B cell (primary cell): ENCODE results near the gene INSIG1. TPM values are rescaled to one million over a fixed set of nuclear protein-coding genes. Genes with fewer than 3 reads are reported as not detected.

Experiments
- ATAC-seq: fragments of 200-7000 bp; cut with Tn5 transposase; one replicate; pipeline ENCODE4 v1.10.0; 2021; ENCODE audit warnings: low read depth, mild to moderate bottlenecking, moderate number of reproducible peaks, moderate library complexity
- CTCF ChIA-PET: fragments of 350-600 bp; sonication (Branson Sonifier 250); formaldehyde crosslinking; loops from one replicate; lab custom pipeline; 2021; ENCODE audit warnings: antibody characterized with exemption, inconsistent platforms; lab: Charles Lee
- POLR2A ChIA-PET: fragments of 350-600 bp; sonication (Branson Sonifier 250); formaldehyde crosslinking; loops from one replicate; lab custom pipeline; 2021; ENCODE audit warnings: antibody characterized with exemption; lab: Charles Lee
- DNase-seq: peaks from one replicate; pipeline ENCODE4 v3.0.0; 2013
- H2AFZ ChIP-seq: 2 replicates; pipeline ENCODE4 v1.6.1; 2012; ENCODE audit warnings: mild to moderate bottlenecking, low read depth, low read length; ENCODE audit not compliant: insufficient read depth, poor library complexity, severe bottlenecking
- H3K27ac ChIP-seq, 2 donors: 1 replicate in 1 of 2; 2 replicates in 1 of 2; pipeline ENCODE4 v1.5.1; 2012 to 2013; ENCODE audit warnings: low read length in 2 of 2, mild to moderate bottlenecking in 2 of 2, moderate library complexity in 1 of 2
- H3K27me3 ChIP-seq, 4 experiments: fragments of 200-600 bp in 1 of 4; sonication (generic) in 1 of 4; replicated peaks in 1 of 4; 1 replicate in 2 of 4; 2 replicates in 2 of 4; pipeline versions ENCODE4 v1.6.1 to v1.7.0; 2013 to 2016; ENCODE audit warnings: low read length in 3 of 4, mild to moderate bottlenecking in 2 of 4, mixed read lengths in 1 of 4, moderate library complexity in 1 of 4; ENCODE audit not compliant: insufficient read depth in 4 of 4, control insufficient read depth in 3 of 4; ENCODE audit errors: control extremely low read depth in 1 of 4
- H3K36me3 ChIP-seq, 2 experiments: replicated peaks in 1 of 2; 1 replicate in 1 of 2; 2 replicates in 1 of 2; pipeline versions ENCODE4 v1.6.1 to v1.7.1; 2013; ENCODE audit warnings: low read length in 1 of 2; ENCODE audit not compliant: insufficient read depth in 2 of 2, control insufficient read depth in 1 of 2; ENCODE audit errors: control extremely low read depth in 1 of 2, extremely low read depth in 1 of 2
- H3K4me1 ChIP-seq, 2 donors: fragments of 200-600 bp in 1 of 2; sonication (generic) in 1 of 2; 1 replicate in 1 of 2; 2 replicates in 1 of 2; pipeline versions ENCODE4 v1.5.1 to v1.6.1; 2013 to 2017; ENCODE audit warnings: low read length in 2 of 2; ENCODE audit not compliant: control insufficient read depth in 2 of 2, insufficient read depth in 2 of 2
- H3K4me2 ChIP-seq: replicated peaks from 2 replicates; pipeline ENCODE3; 2012; ENCODE audit warnings: mild to moderate bottlenecking, low read depth, low read length; ENCODE audit not compliant: poor library complexity, severe bottlenecking
- H3K4me3 ChIP-seq, 5 experiments: fragments of 200-600 bp in 1 of 5; sonication (generic) in 1 of 5; 1 replicate in 3 of 5; 2 replicates in 2 of 5; pipeline versions ENCODE4 v1.5.1 to v1.7.0; 2011 to 2016; ENCODE audit warnings: low read length in 4 of 5, mild to moderate bottlenecking in 4 of 5, low read depth in 2 of 5, control low read depth in 1 of 5, moderate library complexity in 1 of 5; ENCODE audit not compliant: insufficient read depth in 1 of 5; ENCODE audit errors: control extremely low read depth in 1 of 5, extremely low read depth in 1 of 5
- H3K79me2 ChIP-seq: fragments of 200-600 bp; sonication (generic); one replicate; pipeline ENCODE4 v1.6.0; 2016; ENCODE audit warnings: low read length; ENCODE audit not compliant: control insufficient read depth, insufficient read depth
- H3K9ac ChIP-seq: fragments of 200-600 bp; sonication (generic); 2 replicates; pipeline ENCODE4 v1.6.1; 2017; ENCODE audit warnings: mild to moderate bottlenecking, low read length, moderate library complexity
- H3K9me3 ChIP-seq, 3 donors: one replicate each; pipeline versions ENCODE4 v1.6.1 to v1.7.1; 2013; ENCODE audit warnings: low read length in 2 of 3; ENCODE audit not compliant: control insufficient read depth in 2 of 3, insufficient read depth in 1 of 3; ENCODE audit errors: control extremely low read depth in 1 of 3
- H4K20me1 ChIP-seq: 2 replicates; pipeline ENCODE4 v1.6.0; 2012; ENCODE audit warnings: mild to moderate bottlenecking, low read length; ENCODE audit not compliant: insufficient read depth, control insufficient read depth, poor library complexity, severe bottlenecking
- H3K27ac Mint-ChIP-seq: one replicate; pipeline ENCODE4 v1.8.0; 2021; ENCODE audit warnings: mixed read lengths
- H3K27me3 Mint-ChIP-seq: one replicate; pipeline ENCODE4 v1.8.0; 2021; ENCODE audit warnings: mixed read lengths
- H3K4me1 Mint-ChIP-seq: one replicate; pipeline ENCODE4 v1.8.0; 2021; ENCODE audit warnings: mixed read lengths
- H3K4me3 Mint-ChIP-seq: one replicate; pipeline ENCODE4 v1.8.0; 2021; ENCODE audit warnings: mixed read lengths
- H3K9me3 Mint-ChIP-seq: one replicate; pipeline ENCODE4 v1.8.0; 2022; ENCODE audit warnings: mixed read lengths; ENCODE audit not compliant: insufficient read depth
- EZH2 ChIP-seq: IDR thresholded peaks from 2 replicates; pipeline ENCODE4 v1.6.1; 2012; ENCODE audit warnings: borderline replicate concordance, low read depth, mild to moderate bottlenecking, moderate library complexity, low read length; ENCODE audit not compliant: insufficient read depth, poor library complexity, severe bottlenecking
- WGBS: methylation state at CpG from one replicate; pipeline ENCODE4 v1.1.5; 2013; ENCODE audit warnings: missing lambda C conversion rate; ENCODE audit not compliant: insufficient coverage; 5-methylcytosine and 5-hydroxymethylcytosine counted together
- intact Hi-C: fragments of 100-400 bp; cut with micrococcal nuclease; formaldehyde crosslinking; loops from one replicate; pipeline ENCODE4 v1.10.0; 2022
- polyA plus RNA-seq: library from polyadenylated mRNA; depleted of rRNA; stranded (reverse); fragments of >200 nt; gene quantifications from 2 replicates; pipeline ENCODE4 v1.2.3, GENCODE V29; 2012
- total RNA-seq, 2 donors: library from RNA; stranded (reverse); fragments of 120-200 nt in 1 of 2; gene quantifications; 1 replicate in 1 of 2; 2 replicates in 1 of 2; pipeline versions ENCODE4 v1.2.3 to v1.2.4, GENCODE V29; 2013 to 2022
- TF ChIP-seq, protein P1 (sequence below): fragments of 200-600 bp; IDR thresholded peaks from one replicate; pipeline ENCODE4 v1.8.0; 2022; ENCODE audit warnings: antibody characterized with exemption, mild to moderate bottlenecking

Gene INSIG1
- total and polyA plus RNA-seq, 2 donors (not counting 1 experiment from before 2014, with no cell fraction given) = 32.2 to 56.2 TPM

DNA sequence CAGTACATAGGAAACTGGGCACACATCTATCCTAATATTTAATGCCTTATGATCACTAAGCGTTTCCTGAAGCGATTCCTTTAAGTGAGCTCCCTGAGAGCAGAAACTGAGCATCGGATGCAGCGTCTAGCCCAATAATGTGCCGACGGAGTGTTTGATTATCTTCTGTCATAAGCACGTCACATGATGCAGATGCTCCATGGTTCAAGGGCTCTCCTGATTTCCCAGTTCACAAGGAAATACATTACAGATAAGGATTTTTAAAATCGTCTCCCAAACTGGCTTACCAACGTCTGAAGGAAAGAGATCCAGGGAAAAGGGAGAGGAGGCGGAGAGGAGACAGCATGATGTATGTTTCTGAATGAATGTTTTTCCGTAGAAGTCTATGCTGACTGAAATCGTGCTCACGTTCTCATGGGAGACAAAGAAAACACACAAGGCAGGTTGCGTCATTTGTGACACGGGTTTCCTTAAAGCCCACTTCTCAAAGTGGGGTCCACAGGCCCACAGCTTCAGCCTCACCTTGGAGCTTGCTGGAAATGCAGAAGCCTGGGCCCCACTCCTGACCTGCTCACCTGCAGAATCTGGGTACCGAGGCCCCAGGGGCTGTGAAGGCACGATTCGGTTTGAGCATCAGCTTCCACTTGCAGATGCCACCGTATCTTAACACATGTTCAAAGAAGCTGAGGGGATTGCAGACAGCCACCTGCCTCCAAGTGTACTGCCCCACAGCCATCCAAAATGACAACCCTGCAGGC is 21.5 kb upstream of the INSIG1 start:
- no peaks in the 10 kb centered on the region for H4K20me1 ChIP-seq
- H3K4me3 ChIP-seq = no peak overlapping the region
- Mint-ChIP-seq H3K4me3 (no peak overlapping the region), H3K27ac (no peak overlapping the region), H3K27me3 (peaks cover 28% of the 10 kb centered on the region), H3K4me1 (no peaks in the 10 kb centered on the region), H3K9me3 (no peaks in the 10 kb centered on the region)
- DNase-seq (no peak), ATAC-seq (no peak)
- H3K9me3 ChIP-seq = no peaks in the 10 kb centered on the region
- H2AFZ ChIP-seq = no peak overlapping the region
- intact Hi-C loops = no loop called here
- H3K9ac ChIP-seq = no peak overlapping the region
- WGBS = 91% methylated on average over 19 of the region's 19 CpGs
- TF ChIP-seq EZH2 = no peak
- TF ChIP-seq, protein P1, sequence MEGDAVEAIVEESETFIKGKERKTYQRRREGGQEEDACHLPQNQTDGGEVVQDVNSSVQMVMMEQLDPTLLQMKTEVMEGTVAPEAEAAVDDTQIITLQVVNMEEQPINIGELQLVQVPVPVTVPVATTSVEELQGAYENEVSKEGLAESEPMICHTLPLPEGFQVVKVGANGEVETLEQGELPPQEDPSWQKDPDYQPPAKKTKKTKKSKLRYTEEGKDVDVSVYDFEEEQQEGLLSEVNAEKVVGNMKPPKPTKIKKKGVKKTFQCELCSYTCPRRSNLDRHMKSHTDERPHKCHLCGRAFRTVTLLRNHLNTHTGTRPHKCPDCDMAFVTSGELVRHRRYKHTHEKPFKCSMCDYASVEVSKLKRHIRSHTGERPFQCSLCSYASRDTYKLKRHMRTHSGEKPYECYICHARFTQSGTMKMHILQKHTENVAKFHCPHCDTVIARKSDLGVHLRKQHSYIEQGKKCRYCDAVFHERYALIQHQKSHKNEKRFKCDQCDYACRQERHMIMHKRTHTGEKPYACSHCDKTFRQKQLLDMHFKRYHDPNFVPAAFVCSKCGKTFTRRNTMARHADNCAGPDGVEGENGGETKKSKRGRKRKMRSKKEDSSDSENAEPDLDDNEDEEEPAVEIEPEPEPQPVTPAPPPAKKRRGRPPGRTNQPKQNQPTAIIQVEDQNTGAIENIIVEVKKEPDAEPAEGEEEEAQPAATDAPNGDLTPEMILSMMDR = no peak
- no peak overlapping the region for H3K4me2 ChIP-seq
- no peaks in the 10 kb centered on the region for H3K36me3 ChIP-seq
- H3K27me3 ChIP-seq = peaks cover 0 to 2% (median 0%) of the 10 kb centered on the region in 4 experiments
- no peaks in the 10 kb centered on the region for H3K4me1 ChIP-seq
- no peak overlapping the region for H3K27ac ChIP-seq
- ChIA-PET CTCF (no interaction called here), POLR2A (no interaction called here)
- H3K79me2 ChIP-seq = no peaks in the 10 kb centered on the region

DNA sequence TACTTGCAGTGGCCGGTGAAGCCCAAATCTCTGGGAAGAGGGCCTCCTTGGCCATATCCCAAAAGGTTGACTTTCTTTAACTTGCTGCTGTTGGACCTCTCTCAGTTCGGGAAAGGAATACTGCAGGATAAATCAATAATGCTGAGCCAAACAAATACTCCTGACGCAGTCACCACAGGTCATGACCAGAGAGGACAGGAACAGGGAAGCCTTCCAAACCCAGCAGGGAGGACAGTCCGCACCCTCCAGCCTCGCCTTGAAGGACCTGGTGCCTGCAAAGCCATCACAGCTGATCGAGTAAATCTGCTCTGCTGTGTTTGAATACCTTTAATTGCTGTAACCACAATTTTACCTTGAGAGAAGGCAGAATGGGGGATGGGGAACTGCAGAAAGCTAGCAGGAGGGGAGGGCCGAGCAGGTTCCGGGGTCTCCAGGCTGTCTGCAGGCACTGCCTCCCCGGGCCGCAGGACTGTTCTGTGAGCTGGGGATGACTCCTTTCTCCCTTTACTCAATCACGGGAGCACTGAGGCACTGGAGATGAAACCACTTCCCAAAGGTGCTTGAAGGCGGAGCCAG is 20.8 kb upstream of the INSIG1 start:
- no peak overlapping the region for H3K4me2 ChIP-seq
- WGBS = 93% methylated on average over 9 of the region's 12 CpGs
- CTCF ChIA-PET = no interaction called here
- Mint-ChIP-seq H3K27me3 (peaks cover 26% of the 10 kb centered on the region), H3K4me1 (no peaks in the 10 kb centered on the region), H3K4me3 (no peak overlapping the region), H3K27ac (no peak overlapping the region), H3K9me3 (no peaks in the 10 kb centered on the region)
- no peak overlapping the region for H3K4me3 ChIP-seq
- intact Hi-C loops = no loop called here
- H3K27me3 ChIP-seq = peaks cover 0 to under 1% (median 0%) of the 10 kb centered on the region in 4 experiments
- H3K79me2 ChIP-seq = no peaks in the 10 kb centered on the region
- TF ChIP-seq, protein P1 = no peak
- no peak for TF ChIP-seq EZH2
- H2AFZ ChIP-seq = no peak overlapping the region
- no peaks in the 10 kb centered on the region for H3K36me3 ChIP-seq
- DNase-seq (no peak), ATAC-seq (no peak)
- POLR2A ChIA-PET = no interaction called here
- no peaks in the 10 kb centered on the region for H3K9me3 ChIP-seq
- no peak overlapping the region for H3K9ac ChIP-seq
- H4K20me1 ChIP-seq = no peaks in the 10 kb centered on the region
- H3K4me1 ChIP-seq = no peaks in the 10 kb centered on the region
- H3K27ac ChIP-seq = no peak overlapping the region
